IMR-90 (cell line): ENCODE data around the gene CETP. TPM values are rescaled to one million over a fixed set of nuclear protein-coding genes. Genes with fewer than 3 reads are reported as not detected.

Experiments
- ATAC-seq: fragments of 200-7000 bp; cut with Tn5 transposase; 2 replicates; pipeline ENCODE4 v1.9.1; 2020; ENCODE audit warnings: low read depth, mild to moderate bottlenecking, moderate library complexity
- BruUV-seq: library from RNA; stranded (reverse); fragments of 400-500 nt; replicated peaks from 2 replicates; lab custom pipeline; 2021; lab: Mats Ljungman, UMichigan
- CTCF ChIA-PET: fragments of 300-600 bp; formaldehyde crosslinking; extraction: SDS; loops from one replicate; lab custom pipeline; 2021; ENCODE audit warnings: antibody characterized with exemption; lab: Yijun Ruan, JAX
- POLR2A ChIA-PET: fragments of 300-600 bp; sonication (Branson Sonifier 250); formaldehyde crosslinking; loops from one replicate; lab custom pipeline; 2022; ENCODE audit warnings: antibody characterized with exemption; ENCODE audit not compliant: unreplicated experiment; lab: Charles Lee
- DNase-seq: peaks from one replicate; pipeline ENCODE4 v3.0.0; 2013
- H2AFZ ChIP-seq: replicated peaks from 2 replicates; pipeline ENCODE3; 2013; ENCODE audit warnings: low read length, mild to moderate bottlenecking; ENCODE audit not compliant: poor library complexity
- H2AK5ac ChIP-seq: 2 replicates; pipeline ENCODE4 v1.6.1; 2013; ENCODE audit warnings: low read depth, low read length, inconsistent platforms
- H2AK9ac ChIP-seq: replicated peaks from 2 replicates; pipeline ENCODE3; 2013; ENCODE audit warnings: mild to moderate bottlenecking, low read depth, low read length, moderate library complexity; ENCODE audit not compliant: poor library complexity
- H2BK120ac ChIP-seq: 2 replicates; pipeline ENCODE4 v1.6.1; 2013; ENCODE audit warnings: low read depth, low read length, inconsistent platforms
- H2BK15ac ChIP-seq: 3 replicates; pipeline ENCODE4 v1.6.1; 2013; ENCODE audit warnings: low read depth, low read length, inconsistent platforms
- H2BK20ac ChIP-seq: 2 replicates; pipeline ENCODE4 v1.6.1; 2013; ENCODE audit warnings: low read depth, mild to moderate bottlenecking, inconsistent platforms, low read length, moderate library complexity
- H2BK5ac ChIP-seq: 2 replicates; pipeline ENCODE4 v1.6.1; 2013; ENCODE audit warnings: mild to moderate bottlenecking, low read depth, low read length, inconsistent platforms; ENCODE audit not compliant: poor library complexity, severe bottlenecking
- H3K14ac ChIP-seq: replicated peaks from 2 replicates; pipeline ENCODE4 v1.6.1; 2013; ENCODE audit warnings: low read depth, low read length, inconsistent platforms
- H3K18ac ChIP-seq: 2 replicates; pipeline ENCODE4 v1.6.1; 2013; ENCODE audit warnings: low read depth, low read length, control low read depth
- H3K23ac ChIP-seq: 2 replicates; pipeline ENCODE4 v1.6.1; 2013; ENCODE audit warnings: low read depth, low read length, inconsistent platforms
- H3K27ac ChIP-seq: 2 replicates; pipeline ENCODE4 v1.5.1; 2013; ENCODE audit warnings: mild to moderate bottlenecking, control low read depth, low read length; ENCODE audit not compliant: insufficient read depth
- H3K27me3 ChIP-seq: 2 replicates; pipeline ENCODE4 v1.6.1; 2013; ENCODE audit warnings: low read length; ENCODE audit not compliant: control insufficient read depth, insufficient read depth
- H3K36me3 ChIP-seq: 2 replicates; pipeline ENCODE4 v1.6.1; 2013; ENCODE audit warnings: low read length, mixed read lengths; ENCODE audit not compliant: control insufficient read depth, insufficient read depth
- H3K4ac ChIP-seq: 2 replicates; pipeline ENCODE4 v1.6.1; 2013; ENCODE audit warnings: low read depth, low read length, inconsistent platforms
- H3K4me1 ChIP-seq: 2 replicates; pipeline ENCODE4 v1.6.1; 2013; ENCODE audit warnings: low read length, mixed read lengths; ENCODE audit not compliant: control insufficient read depth, insufficient read depth
- H3K4me2 ChIP-seq: 2 replicates; pipeline ENCODE4 v1.6.1; 2013; ENCODE audit warnings: low read depth, mild to moderate bottlenecking, control low read depth, low read length, moderate library complexity
- H3K4me3 ChIP-seq: 2 replicates; pipeline ENCODE4 v1.5.1; 2013; ENCODE audit warnings: low read depth, mild to moderate bottlenecking, control low read depth, low read length, moderate library complexity; ENCODE audit not compliant: insufficient read depth
- H3K56ac ChIP-seq: 2 replicates; pipeline ENCODE4 v1.6.1; 2013; ENCODE audit warnings: low read length, inconsistent platforms; ENCODE audit not compliant: insufficient read depth; ENCODE audit errors: extremely low read depth
- H3K79me1 ChIP-seq, 2 experiments: 2 replicates each; pipeline ENCODE4 v1.6.1; 2013; ENCODE audit warnings: low read length in 2 of 2, inconsistent platforms in 1 of 2, low read depth in 1 of 2
- H3K9ac ChIP-seq: 2 replicates; pipeline ENCODE4 v1.6.1; 2013; ENCODE audit warnings: low read depth, low read length, control low read depth
- H3K9me1 ChIP-seq: 2 replicates; pipeline ENCODE4 v1.6.1; 2013; ENCODE audit warnings: low read length, inconsistent platforms; ENCODE audit not compliant: insufficient read depth
- H3K9me3 ChIP-seq: 2 replicates; pipeline ENCODE4 v1.6.1; 2013; ENCODE audit warnings: low read length; ENCODE audit not compliant: control insufficient read depth, insufficient read depth
- H4K20me1 ChIP-seq: 2 replicates; pipeline ENCODE4 v1.6.1; 2013; ENCODE audit warnings: low read length, inconsistent platforms; ENCODE audit not compliant: insufficient read depth
- H4K5ac ChIP-seq: 2 replicates; pipeline ENCODE4 v1.6.1; 2013; ENCODE audit warnings: mild to moderate bottlenecking, low read depth, low read length, control low read depth
- H4K8ac ChIP-seq, 2 experiments: 2 replicates each; pipeline ENCODE4 v1.6.1; 2013; ENCODE audit warnings: low read depth in 2 of 2, low read length in 2 of 2, control low read depth in 1 of 2, inconsistent platforms in 1 of 2
- H4K91ac ChIP-seq: 2 replicates; pipeline ENCODE4 v1.6.1; 2013; ENCODE audit warnings: low read depth, low read length, inconsistent platforms; ENCODE audit not compliant: insufficient read depth
- BHLHE40 ChIP-seq: fragments of 150-350 bp; IDR thresholded peaks from 2 replicates; pipeline ENCODE4 v1.6.1; 2016; ENCODE audit warnings: mild to moderate bottlenecking, low read depth, low read length
- CEBPB ChIP-seq: IDR thresholded peaks from 2 replicates; pipeline ENCODE4 v1.6.1; 2012; ENCODE audit warnings: low read depth, low read length, improper control_type of control experiment
- CHD1 ChIP-seq: IDR thresholded peaks from 2 replicates; pipeline ENCODE4 v1.6.1; 2012; ENCODE audit warnings: low read depth, low read length, improper control_type of control experiment
- CTCF ChIP-seq: conservative IDR thresholded peaks from 2 replicates; pipeline ENCODE4 v1.5.1; 2012; ENCODE audit warnings: mild to moderate bottlenecking, low read depth, low read length, improper control_type of control experiment
- FOS ChIP-seq: fragments of 150-350 bp; IDR thresholded peaks from 2 replicates; pipeline ENCODE4 v1.6.1; 2016; ENCODE audit warnings: low read depth, low read length
- MAFK ChIP-seq: IDR thresholded peaks from 2 replicates; pipeline ENCODE4 v1.6.1; 2012; ENCODE audit warnings: low read depth, low read length, improper control_type of control experiment
- MAZ ChIP-seq: IDR thresholded peaks from 2 replicates; pipeline ENCODE4 v1.6.1; 2012; ENCODE audit warnings: low read depth, mild to moderate bottlenecking, low read length, improper control_type of control experiment, moderate library complexity, borderline replicate concordance
- MXI1 ChIP-seq: IDR thresholded peaks from 2 replicates; pipeline ENCODE4 v1.6.1; 2012; ENCODE audit warnings: low read depth, mild to moderate bottlenecking, low read length, moderate library complexity, borderline replicate concordance
- RAD21 ChIP-seq: IDR thresholded peaks from 2 replicates; pipeline ENCODE4 v1.6.1; 2012; ENCODE audit warnings: low read length, improper control_type of control experiment
- RCOR1 ChIP-seq: IDR thresholded peaks from 2 replicates; pipeline ENCODE4 v1.6.1; 2012; ENCODE audit warnings: mild to moderate bottlenecking, low read length, improper control_type of control experiment; ENCODE audit not compliant: insufficient replicate concordance
- RFX5 ChIP-seq: IDR thresholded peaks from 2 replicates; pipeline ENCODE4 v1.8.0; 2012; ENCODE audit warnings: low read depth, mild to moderate bottlenecking, low read length, moderate library complexity
- SMC3 ChIP-seq: fragments of 150-350 bp; IDR thresholded peaks from 2 replicates; pipeline ENCODE4 v1.6.1; 2016; ENCODE audit warnings: low read depth, mild to moderate bottlenecking, antibody characterized with exemption, low read length, moderate library complexity
- USF2 ChIP-seq: fragments of 150-350 bp; IDR thresholded peaks from 2 replicates; pipeline ENCODE4 v1.6.1; 2017; ENCODE audit warnings: mild to moderate bottlenecking, antibody characterized with exemption, low read length, low read depth
- WGBS, 2 experiments: methylation state at CpG; one replicate each; pipeline versions ENCODE4 v1.1.5 to v1.1.7; 2013; ENCODE audit warnings: missing lambda C conversion rate in 2 of 2; ENCODE audit not compliant: insufficient read length in 1 of 2; ENCODE audit errors: extremely low coverage in 2 of 2; 5-methylcytosine and 5-hydroxymethylcytosine counted together
- dilution Hi-C: fragments of 300-500 bp; cut with HindIII; formaldehyde crosslinking; loops from one replicate; pipeline ENCODE4 v1.14.3; 2018; ENCODE audit warnings: low sequenced_read_pairs; ENCODE audit not compliant: unreplicated experiment
- in situ Hi-C: fragments of 300-500 bp; cut with MboI; formaldehyde crosslinking; loops from 3 replicates; pipeline ENCODE4 v1.14.3; 2019; ENCODE audit warnings: low sequenced_read_pairs, inconsistent platforms, mixed read lengths
- intact Hi-C: fragments of 100-400 bp; cut with micrococcal nuclease; formaldehyde crosslinking; loops from 2 replicates; pipeline ENCODE4 v1.10.0; 2022
- polyA plus RNA-seq, 3 experiments: library from polyadenylated mRNA; depleted of rRNA; stranded (reverse); fragments of >200 nt; gene quantifications; 2 replicates each; pipeline ENCODE4 v1.2.3, GENCODE V29; 2012; ENCODE audit warnings: low replicate concordance in 1 of 3
- total RNA-seq: library from RNA; depleted of rRNA; stranded (reverse); fragments of >200 nt; gene quantifications from 2 replicates; pipeline ENCODE4 v1.2.3, GENCODE V29; 2012

CETP gene
- total and polyA plus RNA-seq, 2 of the 4 experiments (the other 2 are of a cell fraction) = not detected

GRCh38 chr16:56980792-56981724 is 19.3 kb downstream of the CETP start:
- dilution Hi-C loops = no loop called here
- Histone ChIP-seq H3K56ac (no peak overlapping the region), H3K79me1 (peaks cover 6 to 10% of the 10 kb centered on the region in 2 experiments; a peak in 3 of 4 replicates), H4K91ac (no peak overlapping the region), H2AFZ (no peak overlapping the region), H3K27ac (no peak overlapping the region), H3K4me3 (no peak overlapping the region), H3K4me1 (peaks cover 5% of the 10 kb centered on the region), H2BK20ac (no peak overlapping the region), H2BK120ac (no peak overlapping the region), H4K20me1 (no peaks in the 10 kb centered on the region), H2BK5ac (no peak overlapping the region), H3K4ac (no peak overlapping the region), H3K23ac (no peak overlapping the region), H3K14ac (no peak overlapping the region), H3K18ac (no peak overlapping the region), H3K9me1 (peaks cover 11% of the 10 kb centered on the region), H3K27me3 (no peaks in the 10 kb centered on the region), H3K9ac (no peak overlapping the region), H3K9me3 (no peaks in the 10 kb centered on the region), H2AK5ac (no peak overlapping the region), H2AK9ac (no peak overlapping the region), H3K36me3 (no peaks in the 10 kb centered on the region), H4K5ac (no peak overlapping the region), H2BK15ac (no peak overlapping the region), H3K4me2 (no peak overlapping the region), H4K8ac (no peak overlapping the region)
- ATAC-seq = no peak
- CTCF ChIA-PET = no interaction called here
- TF ChIP-seq MAZ (no peak), USF2 (no peak), RCOR1 (no peak), SMC3 (no peak), RAD21 (no peak), MAFK (no peak), CTCF (no peak), MXI1 (no peak), CEBPB (no peak), FOS (no peak), RFX5 (no peak), CHD1 (no peak), BHLHE40 (no peak)
- 62% methylated on average over 4 of the region's 16 CpGs; no CpG with 5 or more reads in 1 of the 2 experiments for WGBS, 2 experiments
- BruUV-seq = no TSS peak
- POLR2A ChIA-PET = no interaction called here
- intact Hi-C loops = no loop called here
- in situ Hi-C loops = no loop called here
- no peak for DNase-seq
